GM12878 (cell line): ENCODE measurements around the gene CHCHD6. TPM values are rescaled to one million over a fixed set of nuclear protein-coding genes. Genes with fewer than 3 reads are reported as not detected.

Source experiments
- ATAC-seq: fragments of 200-7000 bp; cut with Tn5 transposase; 3 replicates; pipeline ENCODE4 v1.9.1; 2020; ENCODE audit warnings: mild to moderate bottlenecking, moderate library complexity
- BruUV-seq: library from RNA; stranded (reverse); fragments of 400-500 nt; replicated peaks from 2 replicates; lab custom pipeline; 2021; lab: Mats Ljungman, UMichigan
- CTCF ChIA-PET: fragments of 300-600 bp; sonication (Branson Sonifier 250); formaldehyde crosslinking; extraction: SDS; loops from one replicate; lab custom pipeline; 2021; ENCODE audit warnings: inconsistent platforms; lab: Yijun Ruan, JAX
- POLR2A ChIA-PET: fragments of 350-600 bp; formaldehyde crosslinking; extraction: SDS; loops from one replicate; lab custom pipeline; 2021; ENCODE audit warnings: inconsistent platforms; lab: Charles Lee
- RAD21 ChIA-PET: fragments of 300-600 bp; sonication (Branson Sonifier 250); formaldehyde crosslinking; loops from one replicate; lab custom pipeline; 2023; ENCODE audit warnings: antibody characterized with exemption; ENCODE audit not compliant: unreplicated experiment; lab: Charles Lee
- SMC1A ChIA-PET: fragments of 300-600 bp; sonication (Branson Sonifier 250); formaldehyde crosslinking; loops from one replicate; lab custom pipeline; 2023; ENCODE audit not compliant: unreplicated experiment, uncharacterized antibody; lab: Charles Lee
- DNase-seq: peaks from one replicate; pipeline ENCODE4 v3.0.0-alpha.2; 2011; ENCODE audit warnings: low read depth, low spot score
- FAIRE-seq: peaks from 3 replicates; lab custom pipeline; 2011; peaks lifted over from hg19 to GRCh38; lab: Jason Lieb, UNC
- H2AFZ ChIP-seq: 2 replicates; pipeline ENCODE4 v1.6.0; 2011; ENCODE audit warnings: low read depth, low read length, control low read depth; ENCODE audit not compliant: control insufficient read depth
- H3K27ac ChIP-seq: 2 replicates; pipeline ENCODE4 v1.5.1; 2011; ENCODE audit warnings: control low read depth; ENCODE audit not compliant: control insufficient read depth, insufficient read depth
- H3K27me3 ChIP-seq, 2 experiments: replicated peaks in 1 of 2; 2 replicates each; pipeline versions ENCODE4 v1.6.0 to v1.6.1; 2011; ENCODE audit warnings: low read length in 1 of 2; ENCODE audit not compliant: control insufficient read depth in 2 of 2, insufficient read depth in 2 of 2
- H3K36me3 ChIP-seq, 2 experiments: 2 replicates each; pipeline ENCODE4 v1.5.1; 2011; ENCODE audit warnings: low read length in 1 of 2; ENCODE audit not compliant: control insufficient read depth in 2 of 2, insufficient read depth in 2 of 2
- H3K4me1 ChIP-seq: 2 replicates; pipeline ENCODE4 v1.6.1; 2011; ENCODE audit warnings: mild to moderate bottlenecking, low read length, moderate library complexity, mixed read lengths; ENCODE audit not compliant: control insufficient read depth, insufficient read depth
- H3K4me2 ChIP-seq: 2 replicates; pipeline ENCODE4 v1.6.0; 2011; ENCODE audit warnings: control low read depth; ENCODE audit not compliant: control insufficient read depth, insufficient read depth
- H3K4me3 ChIP-seq: fragments of 200-600 bp; sonication (generic); 2 replicates; pipeline ENCODE4 v1.5.1; 2016
- H3K79me2 ChIP-seq: 2 replicates; pipeline ENCODE4 v1.6.0; 2011; ENCODE audit warnings: low read length; ENCODE audit not compliant: control insufficient read depth, insufficient read depth
- H3K9ac ChIP-seq: 2 replicates; pipeline ENCODE4 v1.8.0; 2011; ENCODE audit warnings: low read length, control low read depth, mixed read lengths; ENCODE audit not compliant: control insufficient read depth, insufficient read depth
- H3K9me3 ChIP-seq: replicated peaks from 3 replicates; pipeline ENCODE4 v1.5.1; 2011; ENCODE audit warnings: mild to moderate bottlenecking, low read length; ENCODE audit not compliant: control insufficient read depth, insufficient read depth
- H4K20me1 ChIP-seq: 2 replicates; pipeline ENCODE4 v1.6.0; 2011; ENCODE audit not compliant: control insufficient read depth, insufficient read depth
- BCL11A ChIP-seq: IDR thresholded peaks from 2 replicates; pipeline ENCODE4 v1.6.1; 2011; ENCODE audit warnings: low read depth, low read length
- EZH2 ChIP-seq: IDR thresholded peaks from 2 replicates; pipeline ENCODE4 v1.6.1; 2012; ENCODE audit warnings: low read depth, mild to moderate bottlenecking, control low read depth, inconsistent platforms, low read length, borderline replicate concordance; ENCODE audit not compliant: control insufficient read depth
- HDAC2 ChIP-seq: fragments of 200-600 bp; sonication (generic); IDR thresholded peaks from 2 replicates; pipeline ENCODE4 v1.6.1; 2017
- IKZF2 ChIP-seq, 2 experiments: fragments of 450-650 bp; IDR thresholded peaks; 2 replicates each; pipeline ENCODE4 v1.6.1; 2017; ENCODE audit warnings: mild to moderate bottlenecking in 2 of 2, moderate library complexity in 2 of 2
- IRF3 ChIP-seq: fragments of 450-650 bp; IDR thresholded peaks from 2 replicates; pipeline ENCODE4 v1.6.1; 2014; ENCODE audit warnings: mild to moderate bottlenecking
- KAT2A ChIP-seq: conservative IDR thresholded peaks from 2 replicates; pipeline ENCODE4 v1.6.1; 2011; ENCODE audit warnings: low read depth, low read length; ENCODE audit not compliant: control insufficient read depth
- MEF2B ChIP-seq: fragments of 450-650 bp; IDR thresholded peaks from 2 replicates; pipeline ENCODE4 v1.6.1; 2018; ENCODE audit warnings: mild to moderate bottlenecking, moderate library complexity; ENCODE audit not compliant: partially characterized antibody, poor library complexity, severe bottlenecking
- POLR2AphosphoS2 ChIP-seq: IDR thresholded peaks from 2 replicates; pipeline ENCODE4 v1.6.1; 2011; ENCODE audit warnings: low read depth, mild to moderate bottlenecking, low read length, improper control_type of control experiment, moderate library complexity
- RB1 ChIP-seq: fragments of 450-650 bp; formaldehyde crosslinking; IDR thresholded peaks from 2 replicates; pipeline ENCODE4 v1.6.1; 2017; ENCODE audit warnings: mild to moderate bottlenecking, borderline replicate concordance
- RELA ChIP-seq: fragments of 450-650 bp; IDR thresholded peaks from 2 replicates; pipeline ENCODE4 v1.8.0; 2014; ENCODE audit warnings: borderline replicate concordance; ENCODE audit not compliant: partially characterized antibody
- RFX5 ChIP-seq: IDR thresholded peaks from 2 replicates; pipeline ENCODE4 v1.6.1; 2011; ENCODE audit warnings: low read depth, low read length, improper control_type of control experiment
- SMAD1 ChIP-seq: fragments of 450-650 bp; IDR thresholded peaks from 2 replicates; pipeline ENCODE4 v1.6.1; 2018; ENCODE audit warnings: mild to moderate bottlenecking, low read depth; ENCODE audit not compliant: partially characterized antibody
- SREBF2 ChIP-seq: IDR thresholded peaks from 2 replicates; pipeline ENCODE4 v1.6.1; 2012; ENCODE audit warnings: mild to moderate bottlenecking, low read length
- SUZ12 ChIP-seq: fragments of 200-600 bp; sonication (generic); IDR thresholded peaks from one replicate; pipeline ENCODE4 v1.6.1; 2018; ENCODE audit warnings: antibody characterized with exemption, mild to moderate bottlenecking; ENCODE audit not compliant: unreplicated experiment
- ZNF24 ChIP-seq: fragments of 450-650 bp; IDR thresholded peaks from 2 replicates; pipeline ENCODE4 v1.6.1; 2017; ENCODE audit warnings: antibody characterized with exemption, mild to moderate bottlenecking
- WGBS: methylation state at CpG from one replicate; pipeline ENCODE4 v1.1.6; 2016; ENCODE audit warnings: low lambda C conversion rate; ENCODE audit not compliant: insufficient replicate concordance, insufficient coverage; ENCODE audit errors: missing lambda C conversion rate; 5-methylcytosine and 5-hydroxymethylcytosine counted together
- in situ Hi-C: fragments of 300-500 bp; cut with MboI; formaldehyde crosslinking; loops from 9 replicates; pipeline ENCODE4 v1.14.3; 2018; ENCODE audit warnings: mixed read lengths
- intact Hi-C: fragments of 100-400 bp; cut with micrococcal nuclease; formaldehyde crosslinking; loops from one replicate; pipeline ENCODE4 v1.14.2; 2022; ENCODE audit not compliant: unreplicated experiment
- polyA plus RNA-seq, 11 experiments: library from polyadenylated mRNA; depleted of rRNA in 4 of 11; unstranded in 6 of 11; stranded (reverse) in 5 of 11; fragments of >200 nt; fragmentation: Nextera tagmentation in 4 of 11; fragmentation: Illumina TruSeq in 1 of 11; extraction: Ambion mirVana in 4 of 11; extraction: Trizol in 1 of 11; gene quantifications; 1 replicate in 1 of 11; 2 replicates in 10 of 11; pipeline versions ENCODE4 v1.2.1 to v1.2.3, GENCODE V29; 2011 to 2016; ENCODE audit warnings: inconsistent platforms in 2 of 11, missing spikeins in 2 of 11, low read depth in 1 of 11
- total RNA-seq, 4 experiments: library from RNA; depleted of rRNA in 3 of 4; stranded (reverse); fragments of >200 nt in 3 of 4; fragmentation: Illumina TruSeq in 1 of 4; extraction: Trizol in 1 of 4; gene quantifications; 2 replicates each; pipeline versions ENCODE4 v1.2.1 to v1.2.3, GENCODE V29; 2013 to 2021
- TF ChIP-seq, protein P1 (sequence below): IDR thresholded peaks from 2 replicates; pipeline ENCODE4 v1.6.1; 2012; ENCODE audit warnings: improper control_type of control experiment, low read depth, low read length; ENCODE audit not compliant: insufficient replicate concordance

The CHCHD6 gene
- total and polyA plus RNA-seq, 10 of the 15 experiments (the other 5 are each of a cell fraction or from before 2014, with no cell fraction given), result 2.7 to 16.7 (median 12.3) TPM

DNA sequence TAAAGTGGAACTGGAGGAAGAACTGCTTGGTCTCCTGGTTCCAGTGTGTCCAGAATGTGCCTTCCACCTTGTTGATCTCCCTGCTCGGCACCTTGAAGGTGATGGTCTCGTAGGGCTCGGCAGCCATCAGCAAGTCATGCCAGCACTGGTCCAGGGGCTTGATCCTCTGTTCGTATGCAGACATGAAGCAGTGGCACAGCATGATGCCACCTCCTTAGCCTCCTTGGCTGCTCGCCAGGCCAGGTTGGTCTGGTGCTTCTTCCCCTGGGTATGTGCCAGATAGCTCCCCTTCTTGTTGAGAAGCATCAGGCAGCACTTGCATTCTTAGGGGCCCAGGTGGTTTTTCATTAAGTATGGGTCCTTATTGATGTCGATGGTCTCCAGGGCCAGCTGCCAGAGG lies 31.3 kb upstream of the CHCHD6 start:
- 42% methylated on average over 6 of the region's 6 CpGs for WGBS
- Histone ChIP-seq H3K4me3 (no peak overlapping the region), H3K36me3 (no peaks in the 10 kb centered on the region), H3K79me2 (no peaks in the 10 kb centered on the region), H3K27me3 (no peaks in the 10 kb centered on the region), H4K20me1 (no peaks in the 10 kb centered on the region), H2AFZ (no peak overlapping the region), H3K27ac (no peak overlapping the region), H3K9ac (no peak overlapping the region), H3K4me2 (no peak overlapping the region), H3K9me3 (no peaks in the 10 kb centered on the region; the same call in 1 of the 3 replicates), H3K4me1 (no peaks in the 10 kb centered on the region)
- DNase-seq, result no peak
- no peak for ATAC-seq
- SMC1A ChIA-PET, result no interaction called here
- RAD21 ChIA-PET, result no interaction called here
- intact Hi-C loops (no loop called here), in situ Hi-C loops (no loop called here)
- no peak for TF ChIP-seq EZH2
- no peak for TF ChIP-seq IKZF2 (IDR thresholded peaks at IDR 0.05)
- no peak for TF ChIP-seq SUZ12
- no peak for TF ChIP-seq RB1
- no peak for TF ChIP-seq RFX5
- TF ChIP-seq, protein P1, sequence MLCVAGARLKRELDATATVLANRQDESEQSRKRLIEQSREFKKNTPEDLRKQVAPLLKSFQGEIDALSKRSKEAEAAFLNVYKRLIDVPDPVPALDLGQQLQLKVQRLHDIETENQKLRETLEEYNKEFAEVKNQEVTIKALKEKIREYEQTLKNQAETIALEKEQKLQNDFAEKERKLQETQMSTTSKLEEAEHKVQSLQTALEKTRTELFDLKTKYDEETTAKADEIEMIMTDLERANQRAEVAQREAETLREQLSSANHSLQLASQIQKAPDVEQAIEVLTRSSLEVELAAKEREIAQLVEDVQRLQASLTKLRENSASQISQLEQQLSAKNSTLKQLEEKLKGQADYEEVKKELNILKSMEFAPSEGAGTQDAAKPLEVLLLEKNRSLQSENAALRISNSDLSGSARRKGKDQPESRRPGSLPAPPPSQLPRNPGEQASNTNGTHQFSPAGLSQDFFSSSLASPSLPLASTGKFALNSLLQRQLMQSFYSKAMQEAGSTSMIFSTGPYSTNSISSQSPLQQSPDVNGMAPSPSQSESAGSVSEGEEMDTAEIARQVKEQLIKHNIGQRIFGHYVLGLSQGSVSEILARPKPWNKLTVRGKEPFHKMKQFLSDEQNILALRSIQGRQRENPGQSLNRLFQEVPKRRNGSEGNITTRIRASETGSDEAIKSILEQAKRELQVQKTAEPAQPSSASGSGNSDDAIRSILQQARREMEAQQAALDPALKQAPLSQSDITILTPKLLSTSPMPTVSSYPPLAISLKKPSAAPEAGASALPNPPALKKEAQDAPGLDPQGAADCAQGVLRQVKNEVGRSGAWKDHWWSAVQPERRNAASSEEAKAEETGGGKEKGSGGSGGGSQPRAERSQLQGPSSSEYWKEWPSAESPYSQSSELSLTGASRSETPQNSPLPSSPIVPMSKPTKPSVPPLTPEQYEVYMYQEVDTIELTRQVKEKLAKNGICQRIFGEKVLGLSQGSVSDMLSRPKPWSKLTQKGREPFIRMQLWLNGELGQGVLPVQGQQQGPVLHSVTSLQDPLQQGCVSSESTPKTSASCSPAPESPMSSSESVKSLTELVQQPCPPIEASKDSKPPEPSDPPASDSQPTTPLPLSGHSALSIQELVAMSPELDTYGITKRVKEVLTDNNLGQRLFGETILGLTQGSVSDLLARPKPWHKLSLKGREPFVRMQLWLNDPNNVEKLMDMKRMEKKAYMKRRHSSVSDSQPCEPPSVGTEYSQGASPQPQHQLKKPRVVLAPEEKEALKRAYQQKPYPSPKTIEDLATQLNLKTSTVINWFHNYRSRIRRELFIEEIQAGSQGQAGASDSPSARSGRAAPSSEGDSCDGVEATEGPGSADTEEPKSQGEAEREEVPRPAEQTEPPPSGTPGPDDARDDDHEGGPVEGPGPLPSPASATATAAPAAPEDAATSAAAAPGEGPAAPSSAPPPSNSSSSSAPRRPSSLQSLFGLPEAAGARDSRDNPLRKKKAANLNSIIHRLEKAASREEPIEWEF, result no peak
- no peak for TF ChIP-seq HDAC2
- TF ChIP-seq IRF3, result no peak
- no peak for TF ChIP-seq MEF2B
- no peak for TF ChIP-seq POLR2AphosphoS2
- no peak for TF ChIP-seq ZNF24
- TF ChIP-seq SREBF2, result no peak
- no peak for TF ChIP-seq BCL11A
- TF ChIP-seq SMAD1, result no peak
- TF ChIP-seq RELA, result no peak
- no peak for TF ChIP-seq KAT2A
- BruUV-seq, result no TSS peak
- POLR2A ChIA-PET, result no interaction called here
- no peak for FAIRE-seq
- CTCF ChIA-PET, result no interaction called here
